ENCODE measurements around the gene TTC39A.

DNA sequence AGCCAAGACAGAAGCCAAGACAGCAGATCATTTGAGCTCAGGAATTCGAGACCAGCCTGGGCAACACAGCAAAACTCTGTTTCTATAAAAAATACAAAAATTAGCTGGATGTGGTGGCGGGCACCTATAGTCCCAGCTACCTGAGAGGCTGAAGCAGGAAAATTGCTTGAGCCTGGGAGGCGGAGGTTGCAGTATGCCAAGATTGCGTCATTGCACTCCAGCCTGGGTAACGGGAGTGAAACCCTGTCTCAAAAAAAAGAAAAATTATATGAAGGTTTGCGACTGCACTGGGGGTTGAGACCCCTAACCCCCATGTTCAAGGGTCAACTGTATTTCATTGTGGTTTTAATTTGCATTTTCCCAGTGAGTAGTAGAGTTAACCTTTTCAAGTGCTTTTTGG is 78.0 kb downstream of the TTC39A start:
- TF ChIP-seq CTCF (IDR thresholded peaks at IDR 0.05) (no peak), POLR2A (IDR thresholded peaks at IDR 0.05) (no peak)
